Common myeloid progenitor, CD34-positive (primary cell): ENCODE data around the gene HARS2.

Source experiments
- CTCF ChIA-PET: fragments of 350-600 bp; sonication (Branson Sonifier 250); formaldehyde crosslinking; loops from one replicate; lab custom pipeline; 2021; ENCODE audit warnings: antibody characterized with exemption; lab: Charles Lee
- POLR2A ChIA-PET: fragments of 350-600 bp; sonication (Branson Sonifier 250); formaldehyde crosslinking; loops from one replicate; lab custom pipeline; 2021; ENCODE audit warnings: antibody characterized with exemption; lab: Charles Lee
- DNase-seq, 3 donors: peaks; one replicate each; pipeline versions ENCODE4 v3.0.0 to v3.0.0-alpha.2; 2013
- H3K27ac ChIP-seq, 2 experiments: 1 replicate in 1 of 2; 2 replicates in 1 of 2; pipeline ENCODE4 v1.7.0; 2013; ENCODE audit warnings: inconsistent platforms in 2 of 2, low read length in 2 of 2, mild to moderate bottlenecking in 2 of 2, low read depth in 1 of 2, moderate library complexity in 1 of 2; ENCODE audit not compliant: severe bottlenecking in 2 of 2, insufficient read depth in 1 of 2, poor library complexity in 1 of 2
- H3K27me3 ChIP-seq, 5 experiments: replicated peaks in 2 of 5; 1 replicate in 3 of 5; 2 replicates in 2 of 5; pipeline versions ENCODE4 v1.6.1 to v1.7.0; 2013; ENCODE audit warnings: low read length in 4 of 5, mild to moderate bottlenecking in 2 of 5, moderate library complexity in 2 of 5, inconsistent platforms in 1 of 5; ENCODE audit not compliant: insufficient read depth in 5 of 5, control insufficient read depth in 4 of 5
- H3K36me3 ChIP-seq, 4 experiments: 1 replicate in 2 of 4; 2 replicates in 2 of 4; pipeline versions ENCODE4 v1.6.1 to v1.7.0; 2013; ENCODE audit warnings: low read length in 3 of 4, control low read depth in 1 of 4, mild to moderate bottlenecking in 1 of 4; ENCODE audit not compliant: control insufficient read depth in 4 of 4, insufficient read depth in 4 of 4
- H3K4me1 ChIP-seq, 4 experiments: 1 replicate in 3 of 4; 2 replicates in 1 of 4; pipeline versions ENCODE4 v1.6.1 to v1.7.1; 2013; ENCODE audit warnings: low read length in 3 of 4, mild to moderate bottlenecking in 3 of 4, control low read depth in 1 of 4, inconsistent platforms in 1 of 4, moderate library complexity in 1 of 4; ENCODE audit not compliant: control insufficient read depth in 4 of 4, insufficient read depth in 4 of 4; ENCODE audit errors: control extremely low read depth in 1 of 4
- H3K4me3 ChIP-seq, 7 experiments: 1 replicate in 4 of 7; 2 replicates in 3 of 7; pipeline versions ENCODE4 v1.5.1 to v1.7.0; 2013; ENCODE audit warnings: mild to moderate bottlenecking in 7 of 7, low read length in 6 of 7, moderate library complexity in 6 of 7, inconsistent platforms in 2 of 7, low read depth in 2 of 7, control low read depth in 1 of 7; ENCODE audit not compliant: insufficient read depth in 4 of 7, control insufficient read depth in 1 of 7; ENCODE audit errors: extremely low read depth in 1 of 7
- H3K9me3 ChIP-seq, 5 experiments: 1 replicate in 4 of 5; 2 replicates in 1 of 5; pipeline versions ENCODE4 v1.6.1 to v1.7.1; 2013; ENCODE audit warnings: low read length in 4 of 5, mild to moderate bottlenecking in 2 of 5, inconsistent platforms in 1 of 5, low read depth in 1 of 5, moderate library complexity in 1 of 5; ENCODE audit not compliant: control insufficient read depth in 4 of 5, insufficient read depth in 2 of 5; ENCODE audit errors: control extremely low read depth in 1 of 5
- WGBS: methylation state at CpG from one replicate; pipeline ENCODE4 v1.1.5; 2013; ENCODE audit not compliant: insufficient coverage; 5-methylcytosine and 5-hydroxymethylcytosine counted together

The HARS2 gene

GRCh38 chr5:140674211-140674610, 17.0 kb upstream of the HARS2 start:
- Histone ChIP-seq H3K27ac (no peak overlapping the region), H3K4me1 (no peaks in the 10 kb centered on the region), H3K27me3 (no peaks in the 10 kb centered on the region), H3K36me3 (peaks cover 23 to 84% (median 55%) of the 10 kb centered on the region in 4 experiments), H3K4me3 (no peak overlapping the region), H3K9me3 (no peaks in the 10 kb centered on the region)
- CTCF ChIA-PET = interaction anchor here (0.8 to 1.0 kb wide), 2 partner anchors 10 to 105 kb away, joined by 3 read pairs; no protein-coding TSS in a partner anchor
- no peak for DNase-seq
- WGBS = no CpG with 5 or more reads among the region's 2 CpGs
- POLR2A ChIA-PET = no interaction called here

- Histone ChIP-seq H3K27ac (no peak overlapping the region), H3K4me1 (no peaks in the 10 kb centered on the region), H3K36me3 (peaks cover 24 to 84% (median 54%) of the 10 kb centered on the region in 4 experiments), H3K9me3 (no peaks in the 10 kb centered on the region), H3K27me3 (no peaks in the 10 kb centered on the region), H3K4me3 (no peak overlapping the region)
- CTCF ChIA-PET = interaction anchor here (0.7 to 1.0 kb wide), 4 partner anchors 9 to 105 kb away, joined by 3 read pairs; partner anchors contain the start of genes HARS1 and HARS2
- POLR2A ChIA-PET = interaction anchor here (0.6 kb wide), 1 partner anchor 19 kb away, joined by 6 read pairs; no protein-coding TSS in a partner anchor
- no peak for DNase-seq
- 100% methylated on average over 4 of the region's 4 CpGs for WGBS
These were observed 16.6 kb upstream of the HARS2 start for GRCh38 chr5:140674629-140675028.

GRCh38 chr5:140677947-140678346, 13.3 kb upstream of the HARS2 start:
- DNase-seq = no peak
- Histone ChIP-seq H3K4me1 (no peaks in the 10 kb centered on the region), H3K27ac (no peak overlapping the region), H3K36me3 (peaks cover 29 to 81% (median 57%) of the 10 kb centered on the region in 4 experiments), H3K9me3 (no peaks in the 10 kb centered on the region), H3K27me3 (no peaks in the 10 kb centered on the region), H3K4me3 (no peak overlapping the region)
- CTCF ChIA-PET = interaction anchor here (1.6 kb wide), 1 partner anchor 9 kb away, joined by 5 read pairs; no protein-coding TSS in a partner anchor
- POLR2A ChIA-PET = interaction anchor here (0.7 kb wide), 1 partner anchor 438 kb away, joined by 3 read pairs; no protein-coding TSS in a partner anchor
- WGBS = 93% methylated on average over 3 of the region's 3 CpGs

GRCh38 chr5:140678993-140679392, 12.3 kb upstream of the HARS2 start:
- WGBS = no CpG with 5 or more reads among the region's 7 CpGs
- Histone ChIP-seq H3K27ac (peak overlapping the region in 1 of 2 experiments; percentile 7), H3K4me1 (no peaks in the 10 kb centered on the region), H3K4me3 (no peak overlapping the region), H3K36me3 (peaks cover 25 to 74% (median 54%) of the 10 kb centered on the region in 4 experiments), H3K9me3 (no peaks in the 10 kb centered on the region), H3K27me3 (no peaks in the 10 kb centered on the region)
- ChIA-PET POLR2A (no interaction called here), CTCF (interaction anchor here (1.4 kb wide), 1 partner anchor 11 kb away, joined by 3 read pairs; no protein-coding TSS in a partner anchor)
- peak; percentile 25 to 75 (median 48) for DNase-seq

- Histone ChIP-seq H3K9me3 (no peaks in the 10 kb centered on the region), H3K27ac (peak overlapping the region; percentile 78 to 92), H3K4me1 (peaks cover 12 to 18% (median 15%) of the 10 kb centered on the region in 4 experiments), H3K27me3 (no peaks in the 10 kb centered on the region), H3K4me3 (peak overlapping the region; percentile 75 to 96 (median 92)), H3K36me3 (peaks cover 11 to 35% (median 27%) of the 10 kb centered on the region in 4 experiments)
- DNase-seq = no peak
- CTCF ChIA-PET = interaction anchor here (0.6 to 1.5 kb wide), 10 partner anchors 10 to 481 kb away, joined by 3 to 5 read pairs (median 3); partner anchors contain the start of genes ANKHD1, EIF4EBP3, IK and NDUFA2
- 58% methylated on average over 8 of the region's 8 CpGs for WGBS
- POLR2A ChIA-PET = interaction anchor here (1.1 to 1.2 kb wide), 2 partner anchors 11 to 43 kb away, joined by 4 to 5 read pairs; partner anchors contain the start of genes IK and NDUFA2
These were observed 801 bp upstream of the HARS2 start for GRCh38 chr5:140690376-140690932.

GRCh38 chr5:140694276-140694675, 3.0 kb downstream of the HARS2 start:
- Histone ChIP-seq H3K9me3 (no peaks in the 10 kb centered on the region), H3K36me3 (peaks cover 35 to 62% (median 52%) of the 10 kb centered on the region in 4 experiments), H3K4me1 (peaks cover 12 to 18% (median 15%) of the 10 kb centered on the region in 4 experiments), H3K27me3 (no peaks in the 10 kb centered on the region), H3K27ac (no peak overlapping the region), H3K4me3 (no peak overlapping the region)
- CTCF ChIA-PET = interaction anchor here (0.6 to 1.6 kb wide), 2 partner anchors 10 to 31 kb away, joined by 3 read pairs; no protein-coding TSS in a partner anchor
- no peak for DNase-seq
- 100% methylated on average over 5 of the region's 5 CpGs for WGBS
- POLR2A ChIA-PET = no interaction called here
